ENCODE measurements around the gene GRIK1. TPM values are rescaled to one million over a fixed set of nuclear protein-coding genes. Genes with fewer than 3 reads are reported as not detected.

The GRIK1 gene
- total RNA-seq, 2 donors from 2014 or later, result 0.11 TPM; not detected in 1

GRCh38 chr21:29580732-29581285 is 359.0 kb downstream of the GRIK1 start:
- Histone ChIP-seq H3K27ac (no peak overlapping the region), H3K4me1 (no peaks in the 10 kb centered on the region), H3K9ac (ENCODE audit: low read depth in 2 of 2, low read length in 2 of 2) (no peak overlapping the region), H3K4me3 (no peak overlapping the region), H3K9me3 (no peaks in the 10 kb centered on the region), H3K36me3 (no peaks in the 10 kb centered on the region), H3K27me3 (no peaks in the 10 kb centered on the region)
- TF ChIP-seq, protein P1, sequence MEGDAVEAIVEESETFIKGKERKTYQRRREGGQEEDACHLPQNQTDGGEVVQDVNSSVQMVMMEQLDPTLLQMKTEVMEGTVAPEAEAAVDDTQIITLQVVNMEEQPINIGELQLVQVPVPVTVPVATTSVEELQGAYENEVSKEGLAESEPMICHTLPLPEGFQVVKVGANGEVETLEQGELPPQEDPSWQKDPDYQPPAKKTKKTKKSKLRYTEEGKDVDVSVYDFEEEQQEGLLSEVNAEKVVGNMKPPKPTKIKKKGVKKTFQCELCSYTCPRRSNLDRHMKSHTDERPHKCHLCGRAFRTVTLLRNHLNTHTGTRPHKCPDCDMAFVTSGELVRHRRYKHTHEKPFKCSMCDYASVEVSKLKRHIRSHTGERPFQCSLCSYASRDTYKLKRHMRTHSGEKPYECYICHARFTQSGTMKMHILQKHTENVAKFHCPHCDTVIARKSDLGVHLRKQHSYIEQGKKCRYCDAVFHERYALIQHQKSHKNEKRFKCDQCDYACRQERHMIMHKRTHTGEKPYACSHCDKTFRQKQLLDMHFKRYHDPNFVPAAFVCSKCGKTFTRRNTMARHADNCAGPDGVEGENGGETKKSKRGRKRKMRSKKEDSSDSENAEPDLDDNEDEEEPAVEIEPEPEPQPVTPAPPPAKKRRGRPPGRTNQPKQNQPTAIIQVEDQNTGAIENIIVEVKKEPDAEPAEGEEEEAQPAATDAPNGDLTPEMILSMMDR (IDR thresholded peaks at IDR 0.05), result no peak
- no peak for DNase-seq
- intact Hi-C loops (cut with DNase I), result no loop called here

- TF ChIP-seq, protein P1 (IDR thresholded peaks at IDR 0.05), result no peak
- H3K27me3 ChIP-seq, result no peaks in the 10 kb centered on the region
- no peak overlapping the region for H3K9ac ChIP-seq (ENCODE audit: low read depth in 2 of 2, low read length in 2 of 2)
- H3K4me3 ChIP-seq, result no peak overlapping the region
- intact Hi-C loops (cut with DNase I), result no loop called here
- H3K4me1 ChIP-seq, result no peaks in the 10 kb centered on the region
- DNase-seq, result no peak
- H3K27ac ChIP-seq, result no peak overlapping the region
- H3K36me3 ChIP-seq, result no peaks in the 10 kb centered on the region
- H3K9me3 ChIP-seq, result no peaks in the 10 kb centered on the region
Observed at GRCh38 chr21:29578306-29578705, 361.5 kb downstream of the GRIK1 start.

GRCh38 chr21:29571949-29572348 is 367.8 kb downstream of the GRIK1 start:
- Histone ChIP-seq H3K27me3 (no peaks in the 10 kb centered on the region), H3K4me1 (no peaks in the 10 kb centered on the region), H3K9me3 (no peaks in the 10 kb centered on the region), H3K27ac (no peak overlapping the region), H3K36me3 (no peaks in the 10 kb centered on the region), H3K9ac (ENCODE audit: low read depth in 2 of 2, low read length in 2 of 2) (no peak overlapping the region), H3K4me3 (no peak overlapping the region)
- TF ChIP-seq, protein P1 (IDR thresholded peaks at IDR 0.05), result no peak
- DNase-seq, result no peak
- intact Hi-C loops (cut with DNase I), result no loop called here

DNA sequence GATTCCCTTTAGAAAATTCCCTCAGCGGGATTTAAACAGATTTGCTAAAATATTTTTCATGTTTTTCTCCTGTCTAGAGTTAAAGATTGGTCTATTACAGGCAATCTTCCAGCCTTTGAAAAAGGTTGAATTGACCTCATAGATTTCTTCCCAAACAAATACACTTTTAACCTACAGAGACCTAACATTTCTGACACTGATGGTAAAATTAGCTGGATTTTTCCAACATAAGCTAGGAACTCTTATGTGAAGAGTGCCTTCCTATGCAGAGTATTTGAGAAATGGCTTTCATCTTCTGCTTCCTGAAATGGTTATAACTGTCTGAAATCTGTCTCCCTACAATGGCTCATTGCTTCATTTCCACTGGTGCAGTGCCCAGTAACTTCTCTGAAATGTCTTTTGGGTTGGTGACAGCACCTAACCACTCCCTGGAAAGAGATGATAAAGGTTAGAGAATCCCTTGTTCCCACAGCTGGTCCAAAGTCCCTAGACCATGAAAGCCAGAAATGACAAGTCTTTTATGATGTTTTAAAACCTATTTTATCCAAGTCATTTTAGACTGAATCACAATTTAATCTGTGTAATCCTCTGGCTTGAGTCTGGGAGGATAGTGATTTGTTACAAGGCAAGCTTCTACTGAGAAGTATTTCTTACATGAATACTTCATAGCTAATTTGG is 371.6 kb downstream of the GRIK1 start:
- TF ChIP-seq, protein P1 (IDR thresholded peaks at IDR 0.05), result no peak
- Histone ChIP-seq H3K4me1 (no peaks in the 10 kb centered on the region), H3K27ac (no peak overlapping the region), H3K4me3 (no peak overlapping the region), H3K27me3 (no peaks in the 10 kb centered on the region), H3K36me3 (no peaks in the 10 kb centered on the region), H3K9ac (ENCODE audit: low read depth in 2 of 2, low read length in 2 of 2) (no peak overlapping the region), H3K9me3 (no peaks in the 10 kb centered on the region)
- intact Hi-C loops (cut with DNase I), result no loop called here
- DNase-seq, result no peak

- TF ChIP-seq, protein P1 (IDR thresholded peaks at IDR 0.05), result no peak
- no peaks in the 10 kb centered on the region for H3K9me3 ChIP-seq
- no peaks in the 10 kb centered on the region for H3K27me3 ChIP-seq
- no peak for DNase-seq
- no peak overlapping the region for H3K27ac ChIP-seq
- H3K4me3 ChIP-seq, result no peak overlapping the region
- H3K9ac ChIP-seq (ENCODE audit: low read depth in 2 of 2, low read length in 2 of 2), result no peak overlapping the region
- intact Hi-C loops (cut with DNase I), result no loop called here
- no peaks in the 10 kb centered on the region for H3K4me1 ChIP-seq
- H3K36me3 ChIP-seq, result no peaks in the 10 kb centered on the region
Observed at GRCh38 chr21:29557931-29558725, 381.7 kb downstream of the GRIK1 start.

Data from colonic mucosa (tissue), 4 donors.